GM23338 (cell line): ENCODE results near the gene SLC25A25. TPM values are rescaled to one million over a fixed set of nuclear protein-coding genes. Genes with fewer than 3 reads are reported as not detected.

Source experiments
- ATAC-seq: fragments of 200-7000 bp; cut with Tn5 transposase; 3 replicates; pipeline ENCODE4 v1.9.1; 2020
- DNase-seq: peaks from one replicate; pipeline ENCODE4 v3.0.0-alpha.2; 2015; ENCODE audit warnings: low spot score
- H2AFZ ChIP-seq: fragments of 200-600 bp; sonication (generic); 2 replicates; pipeline ENCODE4 v1.8.0; 2016; ENCODE audit warnings: antibody characterized with exemption, mild to moderate bottlenecking, moderate library complexity
- H3F3A ChIP-seq: fragments of 200-600 bp; sonication (generic); replicated peaks from 2 replicates; pipeline ENCODE4 v1.8.0; 2017; ENCODE audit warnings: antibody characterized with exemption, mixed run types, low read depth
- H3K27ac ChIP-seq: fragments of 200-600 bp; sonication (generic); 2 replicates; pipeline ENCODE4 v1.6.1; 2016; ENCODE audit warnings: low read depth
- H3K27me3 ChIP-seq: fragments of 200-600 bp; sonication (generic); 2 replicates; pipeline ENCODE4 v1.8.0; 2016; ENCODE audit warnings: mild to moderate bottlenecking, mixed run types, moderate library complexity; ENCODE audit not compliant: insufficient read depth
- H3K36me3 ChIP-seq: fragments of 200-600 bp; sonication (generic); 2 replicates; pipeline ENCODE4 v1.8.0; 2016; ENCODE audit warnings: mild to moderate bottlenecking; ENCODE audit not compliant: insufficient read depth
- H3K4me1 ChIP-seq: fragments of 200-600 bp; sonication (generic); 2 replicates; pipeline ENCODE4 v1.8.0; 2016; ENCODE audit warnings: mild to moderate bottlenecking, moderate library complexity; ENCODE audit not compliant: insufficient read depth
- H3K4me2 ChIP-seq: fragments of 200-600 bp; sonication (generic); 2 replicates; pipeline ENCODE4 v1.7.1; 2017; ENCODE audit warnings: mixed run types
- H3K4me3 ChIP-seq: fragments of 200-600 bp; sonication (generic); 2 replicates; pipeline ENCODE4 v1.6.1; 2016; ENCODE audit warnings: mixed run types
- H3K79me2 ChIP-seq: fragments of 200-600 bp; sonication (generic); replicated peaks from 2 replicates; pipeline ENCODE4 v1.8.0; 2017; ENCODE audit warnings: mild to moderate bottlenecking; ENCODE audit not compliant: insufficient read depth
- H3K9me2 ChIP-seq: fragments of 200-600 bp; sonication (generic); 2 replicates; pipeline ENCODE4 v1.8.0; 2017; ENCODE audit not compliant: insufficient read depth
- H4K20me1 ChIP-seq: fragments of 200-600 bp; sonication (generic); replicated peaks from 2 replicates; pipeline ENCODE4 v1.8.0; 2017; ENCODE audit warnings: mild to moderate bottlenecking; ENCODE audit not compliant: insufficient read depth
- H3K27ac Mint-ChIP-seq: 2 replicates; pipeline ENCODE4 v1.8.0; 2020; ENCODE audit warnings: inconsistent platforms, mild to moderate bottlenecking, moderate library complexity, mixed read lengths
- H3K27me3 Mint-ChIP-seq: 3 replicates; pipeline ENCODE4 v1.8.0; 2022; ENCODE audit warnings: low read depth, mild to moderate bottlenecking, moderate library complexity, mixed read lengths, inconsistent platforms; ENCODE audit not compliant: insufficient read depth, poor library complexity
- H3K36me3 Mint-ChIP-seq: 3 replicates; pipeline ENCODE4 v1.8.0; 2021; ENCODE audit warnings: low read depth, mild to moderate bottlenecking, inconsistent platforms, moderate library complexity, mixed read lengths
- H3K4me1 Mint-ChIP-seq: 3 replicates; pipeline ENCODE4 v1.8.0; 2020; ENCODE audit warnings: mild to moderate bottlenecking, inconsistent platforms, mixed read lengths
- H3K4me3 Mint-ChIP-seq: 3 replicates; pipeline ENCODE4 v1.8.0; 2021; ENCODE audit warnings: moderate library complexity, mild to moderate bottlenecking, inconsistent platforms, mixed read lengths
- H3K9me3 Mint-ChIP-seq: 3 replicates; pipeline ENCODE4 v1.8.0; 2020; ENCODE audit warnings: moderate library complexity, mild to moderate bottlenecking, inconsistent platforms, mixed read lengths
- CREB1 ChIP-seq: fragments of 250-450 bp; sonication (Bioruptor Pico); IDR thresholded peaks from 2 replicates; pipeline ENCODE4 v1.5.0; 2020; ENCODE audit warnings: low read depth, mild to moderate bottlenecking, moderate library complexity
- POLR2AphosphoS5 ChIP-seq: IDR thresholded peaks from 2 replicates; pipeline ENCODE4 v1.6.1; 2016; ENCODE audit warnings: antibody characterized with exemption, low read depth
- STAT1 ChIP-seq: IDR thresholded peaks from one replicate; pipeline ENCODE4 v1.6.1; 2016; ENCODE audit warnings: antibody characterized with exemption; ENCODE audit not compliant: unreplicated experiment
- ZNF114 ChIP-seq: fragments of 250-450 bp; sonication (Bioruptor Pico); IDR thresholded peaks from 2 replicates; pipeline ENCODE4 v1.5.0; 2020; ENCODE audit warnings: mild to moderate bottlenecking, moderate library complexity
- polyA plus RNA-seq: library from polyadenylated mRNA; unstranded; fragments of >200 nt; fragmentation: Nextera tagmentation; extraction: Ambion mirVana; gene quantifications from 2 replicates; pipeline ENCODE4 v1.2.1, GENCODE V29; 2016
- total RNA-seq: library from RNA; depleted of rRNA; stranded (reverse); fragments of >200 nt; shearing (Covaris generic); gene quantifications from 2 replicates; pipeline ENCODE4 v1.2.3, GENCODE V29; 2014
- TF ChIP-seq, protein P1 (sequence below), 2 experiments: fragments of 200-600 bp in 1 of 2; sonication (generic) in 1 of 2; conservative IDR thresholded peaks; 2 replicates each; pipeline versions ENCODE4 v1.5.1 to v1.6.1; 2016 to 2017; ENCODE audit warnings: antibody characterized with exemption in 2 of 2, low read depth in 2 of 2, mild to moderate bottlenecking in 2 of 2, moderate library complexity in 1 of 2
- TF ChIP-seq, protein P2 (sequence below): fragments of 250-450 bp; sonication (Bioruptor Pico); IDR thresholded peaks from 2 replicates; pipeline ENCODE4 v1.5.0; 2020; ENCODE audit warnings: mild to moderate bottlenecking, moderate library complexity

SLC25A25 gene
- total and polyA plus RNA-seq, 2 experiments from 2014 or later, result 7.1 to 27.0 TPM

DNA sequence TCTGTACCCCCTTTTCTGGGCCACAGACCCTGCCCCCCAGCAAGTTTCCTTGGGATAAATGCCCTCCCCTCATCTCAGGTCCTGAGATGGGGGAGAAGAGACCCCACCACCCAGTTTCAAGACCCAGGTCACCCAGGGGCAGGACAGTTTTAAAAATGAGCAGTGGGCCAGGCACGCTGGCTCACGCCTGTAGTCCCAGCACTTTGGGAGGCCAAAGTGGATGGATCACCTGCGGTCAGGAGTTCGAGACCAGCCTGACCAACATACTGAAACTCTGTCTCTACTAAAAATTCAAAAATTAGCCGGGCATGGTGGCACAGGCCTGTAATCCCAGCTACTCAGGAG is 53.4 kb downstream of the SLC25A25 start:
- no peak for ATAC-seq

More for the DNA sequence above, 53.4 kb downstream of the SLC25A25 start:
- Histone ChIP-seq H4K20me1 (peaks cover 9% of the 10 kb centered on the region), H3K27me3 (no peaks in the 10 kb centered on the region), H3K9me2 (no peaks in the 10 kb centered on the region), H3F3A (peaks cover 9% of the 10 kb centered on the region; the same call in 1 of the 2 replicates), H3K36me3 (0 out of 2 replicates have a peak, but pooled peaks cover 4% of the 10 kb centered on the region), H2AFZ (no peak overlapping the region), H3K4me2 (no peak overlapping the region), H3K4me3 (no peak overlapping the region), H3K4me1 (peaks cover 14% of the 10 kb centered on the region; the same call in 1 of the 2 replicates), H3K79me2 (peaks cover 16% of the 10 kb centered on the region), H3K27ac (no peak overlapping the region)
- Mint-ChIP-seq H3K4me1 (peaks cover 22% of the 10 kb centered on the region), H3K9me3 (no peaks in the 10 kb centered on the region), H3K36me3 (peaks cover 43% of the 10 kb centered on the region), H3K27ac (no peak overlapping the region), H3K4me3 (no peak overlapping the region), H3K27me3 (peaks cover 25% of the 10 kb centered on the region)
- TF ChIP-seq, protein P1, sequence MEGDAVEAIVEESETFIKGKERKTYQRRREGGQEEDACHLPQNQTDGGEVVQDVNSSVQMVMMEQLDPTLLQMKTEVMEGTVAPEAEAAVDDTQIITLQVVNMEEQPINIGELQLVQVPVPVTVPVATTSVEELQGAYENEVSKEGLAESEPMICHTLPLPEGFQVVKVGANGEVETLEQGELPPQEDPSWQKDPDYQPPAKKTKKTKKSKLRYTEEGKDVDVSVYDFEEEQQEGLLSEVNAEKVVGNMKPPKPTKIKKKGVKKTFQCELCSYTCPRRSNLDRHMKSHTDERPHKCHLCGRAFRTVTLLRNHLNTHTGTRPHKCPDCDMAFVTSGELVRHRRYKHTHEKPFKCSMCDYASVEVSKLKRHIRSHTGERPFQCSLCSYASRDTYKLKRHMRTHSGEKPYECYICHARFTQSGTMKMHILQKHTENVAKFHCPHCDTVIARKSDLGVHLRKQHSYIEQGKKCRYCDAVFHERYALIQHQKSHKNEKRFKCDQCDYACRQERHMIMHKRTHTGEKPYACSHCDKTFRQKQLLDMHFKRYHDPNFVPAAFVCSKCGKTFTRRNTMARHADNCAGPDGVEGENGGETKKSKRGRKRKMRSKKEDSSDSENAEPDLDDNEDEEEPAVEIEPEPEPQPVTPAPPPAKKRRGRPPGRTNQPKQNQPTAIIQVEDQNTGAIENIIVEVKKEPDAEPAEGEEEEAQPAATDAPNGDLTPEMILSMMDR (conservative IDR thresholded peaks at IDR 0.05; ENCODE audit: low read depth in 2 of 2), result no peak
- no peak for TF ChIP-seq STAT1
- no peak for TF ChIP-seq POLR2AphosphoS5
- no peak for TF ChIP-seq ZNF114 (CRISPR knock-in tag)
- TF ChIP-seq, protein P2, sequence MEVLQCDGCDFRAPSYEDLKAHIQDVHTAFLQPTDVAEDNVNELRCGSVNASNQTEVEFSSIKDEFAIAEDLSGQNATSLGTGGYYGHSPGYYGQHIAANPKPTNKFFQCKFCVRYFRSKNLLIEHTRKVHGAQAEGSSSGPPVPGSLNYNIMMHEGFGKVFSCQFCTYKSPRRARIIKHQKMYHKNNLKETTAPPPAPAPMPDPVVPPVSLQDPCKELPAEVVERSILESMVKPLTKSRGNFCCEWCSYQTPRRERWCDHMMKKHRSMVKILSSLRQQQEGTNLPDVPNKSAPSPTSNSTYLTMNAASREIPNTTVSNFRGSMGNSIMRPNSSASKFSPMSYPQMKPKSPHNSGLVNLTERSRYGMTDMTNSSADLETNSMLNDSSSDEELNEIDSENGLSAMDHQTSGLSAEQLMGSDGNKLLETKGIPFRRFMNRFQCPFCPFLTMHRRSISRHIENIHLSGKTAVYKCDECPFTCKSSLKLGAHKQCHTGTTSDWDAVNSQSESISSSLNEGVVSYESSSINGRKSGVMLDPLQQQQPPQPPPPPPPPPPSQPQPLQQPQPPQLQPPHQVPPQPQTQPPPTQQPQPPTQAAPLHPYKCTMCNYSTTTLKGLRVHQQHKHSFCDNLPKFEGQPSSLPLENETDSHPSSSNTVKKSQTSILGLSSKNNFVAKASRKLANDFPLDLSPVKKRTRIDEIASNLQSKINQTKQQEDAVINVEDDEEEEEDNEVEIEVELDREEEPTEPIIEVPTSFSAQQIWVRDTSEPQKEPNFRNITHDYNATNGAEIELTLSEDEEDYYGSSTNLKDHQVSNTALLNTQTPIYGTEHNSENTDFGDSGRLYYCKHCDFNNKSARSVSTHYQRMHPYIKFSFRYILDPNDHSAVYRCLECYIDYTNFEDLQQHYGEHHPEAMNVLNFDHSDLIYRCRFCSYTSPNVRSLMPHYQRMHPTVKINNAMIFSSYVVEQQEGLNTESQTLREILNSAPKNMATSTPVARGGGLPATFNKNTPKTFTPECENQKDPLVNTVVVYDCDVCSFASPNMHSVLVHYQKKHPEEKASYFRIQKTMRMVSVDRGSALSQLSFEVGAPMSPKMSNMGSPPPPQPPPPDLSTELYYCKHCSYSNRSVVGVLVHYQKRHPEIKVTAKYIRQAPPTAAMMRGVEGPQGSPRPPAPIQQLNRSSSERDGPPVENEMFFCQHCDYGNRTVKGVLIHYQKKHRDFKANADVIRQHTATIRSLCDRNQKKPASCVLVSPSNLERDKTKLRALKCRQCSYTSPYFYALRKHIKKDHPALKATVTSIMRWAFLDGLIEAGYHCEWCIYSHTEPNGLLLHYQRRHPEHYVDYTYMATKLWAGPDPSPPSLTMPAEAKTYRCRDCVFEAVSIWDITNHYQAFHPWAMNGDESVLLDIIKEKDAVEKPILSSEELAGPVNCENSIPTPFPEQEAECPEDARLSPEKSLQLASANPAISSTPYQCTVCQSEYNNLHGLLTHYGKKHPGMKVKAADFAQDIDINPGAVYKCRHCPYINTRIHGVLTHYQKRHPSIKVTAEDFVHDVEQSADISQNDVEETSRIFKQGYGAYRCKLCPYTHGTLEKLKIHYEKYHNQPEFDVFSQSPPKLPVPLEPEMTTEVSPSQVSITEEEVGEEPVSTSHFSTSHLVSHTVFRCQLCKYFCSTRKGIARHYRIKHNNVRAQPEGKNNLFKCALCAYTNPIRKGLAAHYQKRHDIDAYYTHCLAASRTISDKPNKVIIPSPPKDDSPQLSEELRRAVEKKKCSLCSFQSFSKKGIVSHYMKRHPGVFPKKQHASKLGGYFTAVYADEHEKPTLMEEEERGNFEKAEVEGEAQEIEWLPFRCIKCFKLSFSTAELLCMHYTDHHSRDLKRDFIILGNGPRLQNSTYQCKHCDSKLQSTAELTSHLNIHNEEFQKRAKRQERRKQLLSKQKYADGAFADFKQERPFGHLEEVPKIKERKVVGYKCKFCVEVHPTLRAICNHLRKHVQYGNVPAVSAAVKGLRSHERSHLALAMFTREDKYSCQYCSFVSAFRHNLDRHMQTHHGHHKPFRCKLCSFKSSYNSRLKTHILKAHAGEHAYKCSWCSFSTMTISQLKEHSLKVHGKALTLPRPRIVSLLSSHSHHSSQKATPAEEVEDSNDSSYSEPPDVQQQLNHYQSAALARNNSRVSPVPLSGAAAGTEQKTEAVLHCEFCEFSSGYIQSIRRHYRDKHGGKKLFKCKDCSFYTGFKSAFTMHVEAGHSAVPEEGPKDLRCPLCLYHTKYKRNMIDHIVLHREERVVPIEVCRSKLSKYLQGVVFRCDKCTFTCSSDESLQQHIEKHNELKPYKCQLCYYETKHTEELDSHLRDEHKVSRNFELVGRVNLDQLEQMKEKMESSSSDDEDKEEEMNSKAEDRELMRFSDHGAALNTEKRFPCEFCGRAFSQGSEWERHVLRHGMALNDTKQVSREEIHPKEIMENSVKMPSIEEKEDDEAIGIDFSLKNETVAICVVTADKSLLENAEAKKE (CRISPR knock-in tag), result no peak
- no peak for TF ChIP-seq CREB1
- no peak for DNase-seq
